ENCODE data around the gene C2orf78. TPM values are rescaled to one million over a fixed set of nuclear protein-coding genes. Genes with fewer than 3 reads are reported as not detected.

C2orf78 gene
- total RNA-seq, 1 donor from 2014 or later = not detected

DNA sequence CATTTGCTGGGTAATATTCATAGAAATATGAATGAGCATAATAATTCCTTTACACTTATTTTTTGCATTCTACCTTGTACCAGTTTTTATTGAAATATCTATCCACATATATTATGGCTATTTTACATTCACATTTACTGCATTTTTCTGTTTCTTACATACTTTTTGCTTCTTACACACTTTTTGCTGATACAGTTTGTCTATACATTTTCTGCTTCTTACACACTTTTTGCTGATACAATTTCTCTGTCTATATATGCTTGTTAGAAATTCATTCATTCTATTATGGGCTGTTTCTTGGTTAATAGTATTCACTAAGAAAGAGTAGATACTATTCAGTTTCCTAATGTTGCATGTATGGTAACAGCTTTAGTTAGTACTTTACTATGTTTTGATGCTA is 27.9 kb downstream of the C2orf78 start:
- Mint-ChIP-seq H3K36me3 (ENCODE audit: low read depth) (no peaks in the 10 kb centered on the region), H3K4me3 (no peak overlapping the region), H3K9me3 (no peaks in the 10 kb centered on the region), H3K27ac (ENCODE audit: unreplicated experiment) (no peak overlapping the region), H3K27me3 (ENCODE audit: low read depth) (peaks cover 54% of the 10 kb centered on the region), H3K4me1 (no peaks in the 10 kb centered on the region)
- DNase-seq (ENCODE audit: low read depth, low spot score) = no peak
- TF ChIP-seq, protein P1, sequence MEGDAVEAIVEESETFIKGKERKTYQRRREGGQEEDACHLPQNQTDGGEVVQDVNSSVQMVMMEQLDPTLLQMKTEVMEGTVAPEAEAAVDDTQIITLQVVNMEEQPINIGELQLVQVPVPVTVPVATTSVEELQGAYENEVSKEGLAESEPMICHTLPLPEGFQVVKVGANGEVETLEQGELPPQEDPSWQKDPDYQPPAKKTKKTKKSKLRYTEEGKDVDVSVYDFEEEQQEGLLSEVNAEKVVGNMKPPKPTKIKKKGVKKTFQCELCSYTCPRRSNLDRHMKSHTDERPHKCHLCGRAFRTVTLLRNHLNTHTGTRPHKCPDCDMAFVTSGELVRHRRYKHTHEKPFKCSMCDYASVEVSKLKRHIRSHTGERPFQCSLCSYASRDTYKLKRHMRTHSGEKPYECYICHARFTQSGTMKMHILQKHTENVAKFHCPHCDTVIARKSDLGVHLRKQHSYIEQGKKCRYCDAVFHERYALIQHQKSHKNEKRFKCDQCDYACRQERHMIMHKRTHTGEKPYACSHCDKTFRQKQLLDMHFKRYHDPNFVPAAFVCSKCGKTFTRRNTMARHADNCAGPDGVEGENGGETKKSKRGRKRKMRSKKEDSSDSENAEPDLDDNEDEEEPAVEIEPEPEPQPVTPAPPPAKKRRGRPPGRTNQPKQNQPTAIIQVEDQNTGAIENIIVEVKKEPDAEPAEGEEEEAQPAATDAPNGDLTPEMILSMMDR (conservative IDR thresholded peaks at IDR 0.05) = no peak

DNA sequence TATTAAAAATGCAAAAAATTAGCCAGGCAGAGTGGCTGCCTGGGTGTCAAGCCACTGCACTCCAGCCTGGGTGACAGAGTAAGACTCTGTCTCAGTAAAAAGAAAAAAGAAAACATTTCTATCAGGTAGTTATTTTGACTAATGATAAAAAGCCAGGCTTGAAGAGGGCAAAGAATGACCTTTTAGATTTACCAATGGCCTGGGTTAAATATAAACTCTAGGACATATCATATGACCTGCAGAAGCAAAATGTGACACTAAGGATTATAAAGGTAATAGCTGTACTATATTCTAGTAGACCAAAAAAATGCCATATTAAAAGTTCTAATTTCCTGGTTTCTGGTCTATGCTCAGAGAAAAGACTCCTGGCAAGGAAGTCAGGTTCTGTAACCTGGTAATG is 28.7 kb downstream of the C2orf78 start:
- no peak overlapping the region for H3K4me3 Mint-ChIP-seq
- peaks cover 57% of the 10 kb centered on the region for H3K27me3 Mint-ChIP-seq (ENCODE audit: low read depth)
- H3K9me3 Mint-ChIP-seq = no peaks in the 10 kb centered on the region
- no peaks in the 10 kb centered on the region for H3K4me1 Mint-ChIP-seq
- H3K36me3 Mint-ChIP-seq (ENCODE audit: low read depth) = no peaks in the 10 kb centered on the region
- TF ChIP-seq, protein P1 (conservative IDR thresholded peaks at IDR 0.05) = no peak
- no peak overlapping the region for H3K27ac Mint-ChIP-seq (ENCODE audit: unreplicated experiment)
- no peak for DNase-seq (ENCODE audit: low read depth, low spot score)

DNA sequence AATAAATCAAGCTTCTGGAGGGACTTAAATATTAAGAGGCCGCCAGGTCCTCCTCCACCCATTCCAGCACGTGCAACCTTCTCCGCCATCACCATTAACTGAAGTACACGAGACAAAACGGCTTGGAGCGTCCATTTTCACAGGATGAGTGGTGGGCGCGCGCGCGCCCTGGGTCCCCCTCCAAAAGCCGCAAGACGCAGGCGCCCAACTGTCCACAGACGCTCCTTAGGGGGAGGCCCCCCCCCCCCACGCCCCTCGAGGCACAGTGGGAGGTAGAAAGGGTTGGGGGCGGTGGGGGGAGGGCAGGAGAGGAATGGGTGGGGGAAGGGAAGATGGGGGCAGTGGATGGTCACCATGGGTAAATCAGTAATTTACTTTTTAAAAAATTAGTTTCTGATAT is 34.3 kb downstream of the C2orf78 start:
- Mint-ChIP-seq H3K27me3 (ENCODE audit: low read depth) (peaks cover 78% of the 10 kb centered on the region), H3K4me3 (no peak overlapping the region), H3K9me3 (no peaks in the 10 kb centered on the region), H3K36me3 (ENCODE audit: low read depth) (no peaks in the 10 kb centered on the region), H3K4me1 (no peaks in the 10 kb centered on the region), H3K27ac (ENCODE audit: unreplicated experiment) (no peak overlapping the region)
- no peak for DNase-seq (ENCODE audit: low read depth, low spot score)
- TF ChIP-seq, protein P1 (conservative IDR thresholded peaks at IDR 0.05) = no peak

DNA sequence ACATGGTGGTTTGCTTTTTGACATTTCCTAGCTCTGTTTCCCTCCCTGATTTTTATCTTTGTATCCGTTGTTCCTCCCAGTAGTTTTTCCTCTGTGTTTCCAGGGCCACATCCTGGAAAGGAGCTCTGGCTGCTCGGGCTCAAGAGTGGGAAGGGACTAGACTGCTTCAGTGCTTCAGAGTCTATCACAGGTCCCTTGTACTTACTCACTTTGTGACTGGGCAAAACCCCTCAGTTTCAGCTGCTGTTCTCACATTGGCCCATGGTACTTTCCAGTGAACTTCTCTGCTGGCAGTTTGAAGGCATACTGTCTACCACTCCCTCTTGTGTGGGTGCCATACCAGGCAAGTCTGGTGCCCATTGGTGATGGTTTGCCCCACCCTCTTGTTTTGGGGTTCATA is 37.2 kb downstream of the C2orf78 start:
- no peaks in the 10 kb centered on the region for H3K9me3 Mint-ChIP-seq
- H3K27me3 Mint-ChIP-seq (ENCODE audit: low read depth) = peaks cover 73% of the 10 kb centered on the region
- DNase-seq (ENCODE audit: low read depth, low spot score) = no peak
- H3K4me1 Mint-ChIP-seq = no peaks in the 10 kb centered on the region
- H3K27ac Mint-ChIP-seq (ENCODE audit: unreplicated experiment) = no peak overlapping the region
- no peaks in the 10 kb centered on the region for H3K36me3 Mint-ChIP-seq (ENCODE audit: low read depth)
- no peak overlapping the region for H3K4me3 Mint-ChIP-seq
- TF ChIP-seq, protein P1 (conservative IDR thresholded peaks at IDR 0.05) = no peak

DNA sequence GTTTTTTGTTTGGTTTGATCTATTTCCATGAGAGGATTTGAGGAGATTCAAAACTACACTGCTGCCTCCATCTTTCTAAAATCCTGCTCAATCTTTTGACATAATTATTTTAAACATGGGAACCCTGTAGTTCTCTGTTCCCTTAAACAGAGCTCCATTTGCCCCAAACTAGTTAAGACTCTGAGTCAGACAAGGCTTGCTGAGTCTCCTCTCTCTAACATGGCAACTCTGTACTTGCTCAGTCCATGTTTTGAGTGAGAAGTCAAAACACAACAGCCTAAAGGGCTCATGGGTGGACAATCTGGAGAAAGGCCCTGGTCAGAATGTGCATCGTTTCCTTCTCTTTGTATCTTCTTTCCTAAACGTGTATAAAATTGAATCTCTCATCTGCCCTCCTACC is 37.7 kb downstream of the C2orf78 start:
- H3K4me1 Mint-ChIP-seq = no peaks in the 10 kb centered on the region
- no peak for DNase-seq (ENCODE audit: low read depth, low spot score)
- no peaks in the 10 kb centered on the region for H3K9me3 Mint-ChIP-seq
- H3K36me3 Mint-ChIP-seq (ENCODE audit: low read depth) = no peaks in the 10 kb centered on the region
- no peak overlapping the region for H3K27ac Mint-ChIP-seq (ENCODE audit: unreplicated experiment)
- no peak overlapping the region for H3K4me3 Mint-ChIP-seq
- peaks cover 74% of the 10 kb centered on the region for H3K27me3 Mint-ChIP-seq (ENCODE audit: low read depth)
- TF ChIP-seq, protein P1 (conservative IDR thresholded peaks at IDR 0.05) = no peak

DNA sequence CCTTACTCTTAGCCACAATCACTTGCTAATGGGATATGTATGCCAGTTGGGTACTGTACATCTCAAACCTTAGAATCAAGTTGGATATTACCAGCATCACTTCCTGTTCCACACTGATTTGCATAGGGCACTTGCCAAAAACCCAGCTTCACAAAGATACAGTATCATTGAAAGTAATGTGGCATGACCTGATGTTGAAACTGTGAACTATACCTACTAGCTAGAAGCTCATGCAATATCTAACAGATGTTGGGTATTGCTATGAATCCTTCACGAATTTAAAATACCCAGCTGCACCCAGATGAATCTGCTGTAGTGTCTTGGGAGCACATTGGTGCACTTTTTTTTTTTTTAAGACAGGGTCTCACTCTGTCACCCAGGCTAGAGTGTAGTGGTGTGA is 38.3 kb downstream of the C2orf78 start:
- Mint-ChIP-seq H3K9me3 (no peaks in the 10 kb centered on the region), H3K4me1 (no peaks in the 10 kb centered on the region), H3K27ac (ENCODE audit: unreplicated experiment) (no peak overlapping the region), H3K36me3 (ENCODE audit: low read depth) (no peaks in the 10 kb centered on the region), H3K27me3 (ENCODE audit: low read depth) (peaks cover 79% of the 10 kb centered on the region), H3K4me3 (no peak overlapping the region)
- no peak for DNase-seq (ENCODE audit: low read depth, low spot score)
- TF ChIP-seq, protein P1 (conservative IDR thresholded peaks at IDR 0.05) = no peak

All from neural crest cell (in vitro differentiated cells).